AG09309 (cell line): Measurements from ENCODE around the gene INSL3.

Experiments used
- DNase-seq: peaks from one replicate; pipeline ENCODE4 v3.0.0-alpha.2; 2010; ENCODE audit warnings: low read depth
- H3K4me3 ChIP-seq: 2 replicates; pipeline ENCODE4 v1.5.1; 2011; ENCODE audit warnings: mild to moderate bottlenecking, low read depth, low read length, moderate library complexity; ENCODE audit not compliant: control insufficient read depth
- CTCF ChIP-seq: IDR thresholded peaks from 2 replicates; pipeline ENCODE4 v1.5.1; 2011; ENCODE audit warnings: mild to moderate bottlenecking, low read depth, low read length, inconsistent platforms; ENCODE audit not compliant: insufficient read depth, control insufficient read depth; ENCODE audit errors: missing control alignments

The INSL3 gene

GRCh38 chr19:17829855-17830566 is 8.7 kb upstream of the INSL3 start:
- DNase-seq: no peak
- H3K4me3 ChIP-seq: no peak overlapping the region

GRCh38 chr19:17826508-17827056 is 5.3 kb upstream of the INSL3 start:
- H3K4me3 ChIP-seq: no peak overlapping the region
- no peak for TF ChIP-seq CTCF
- no peak for DNase-seq

More at GRCh38 chr19:17829855-17830566, 8.7 kb upstream of the INSL3 start:
- TF ChIP-seq CTCF: no peak

- DNase-seq: no peak
- H3K4me3 ChIP-seq: no peak overlapping the region
- TF ChIP-seq CTCF: no peak
Observed at GRCh38 chr19:17824339-17824738, 3.0 kb upstream of the INSL3 start.

GRCh38 chr19:17817668-17818363 is 3.5 kb downstream of the INSL3 start:
- DNase-seq: no peak
- no peak for TF ChIP-seq CTCF
- no peak overlapping the region for H3K4me3 ChIP-seq

- DNase-seq: no peak
- TF ChIP-seq CTCF: no peak
- no peak overlapping the region for H3K4me3 ChIP-seq
Observed at GRCh38 chr19:17812099-17812498, 9.2 kb downstream of the INSL3 start.

- no peak for DNase-seq
- no peak overlapping the region for H3K4me3 ChIP-seq
- no peak for TF ChIP-seq CTCF
Observed at GRCh38 chr19:17811681-17812080, 9.6 kb downstream of the INSL3 start.
